Smooth muscle cell (in vitro differentiated cells): Measurements from ENCODE around the gene MRGPRD. TPM values are rescaled to one million over a fixed set of nuclear protein-coding genes. Genes with fewer than 3 reads are reported as not detected.
A peak's percentile ranks its signal among the peaks of the same experiment; 100 is the strongest.

Experiments used
- DNase-seq: peaks from one replicate; lab custom pipeline; 2025; ENCODE audit not compliant: unreplicated experiment; lab: John Stamatoyannopoulos, UW
- H2AFZ ChIP-seq: fragments of 200-600 bp; sonication (generic); 2 replicates; pipeline ENCODE4 v1.6.0; 2016; ENCODE audit warnings: antibody characterized with exemption, low read depth, mild to moderate bottlenecking
- H3F3A ChIP-seq: fragments of 200-600 bp; sonication (generic); 2 replicates; pipeline ENCODE4 v1.6.0; 2017; ENCODE audit warnings: antibody characterized with exemption, low read depth
- H3K27ac ChIP-seq: fragments of 200-600 bp; sonication (generic); 2 replicates; pipeline ENCODE4 v1.5.1; 2016; ENCODE audit warnings: low read depth, mild to moderate bottlenecking
- H3K27me3 ChIP-seq: fragments of 200-600 bp; sonication (generic); 2 replicates; pipeline ENCODE4 v1.6.1; 2016; ENCODE audit warnings: low read depth, mild to moderate bottlenecking
- H3K36me3 ChIP-seq: fragments of 200-600 bp; sonication (generic); 2 replicates; pipeline ENCODE4 v1.5.1; 2016; ENCODE audit warnings: low read depth
- H3K4me1 ChIP-seq: fragments of 200-600 bp; sonication (generic); 2 replicates; pipeline ENCODE4 v1.5.1; 2016; ENCODE audit warnings: low read depth
- H3K4me2 ChIP-seq: fragments of 200-600 bp; sonication (generic); 2 replicates; pipeline ENCODE4 v1.6.0; 2016; ENCODE audit warnings: mild to moderate bottlenecking
- H3K4me3 ChIP-seq: fragments of 200-600 bp; sonication (generic); 2 replicates; pipeline ENCODE4 v1.5.1; 2016; ENCODE audit warnings: mild to moderate bottlenecking
- H3K79me2 ChIP-seq: fragments of 200-600 bp; sonication (generic); 2 replicates; pipeline ENCODE4 v1.6.0; 2016; ENCODE audit warnings: low read depth, mild to moderate bottlenecking
- H3K9ac ChIP-seq: fragments of 200-600 bp; sonication (generic); 2 replicates; pipeline ENCODE4 v1.6.0; 2016; ENCODE audit warnings: low read depth
- H3K9me3 ChIP-seq: fragments of 200-600 bp; sonication (generic); replicated peaks from 2 replicates; pipeline ENCODE4 v1.5.1; 2016; ENCODE audit warnings: low read depth
- H4K20me1 ChIP-seq: fragments of 200-600 bp; sonication (generic); 2 replicates; pipeline ENCODE4 v1.6.0; 2016; ENCODE audit warnings: low read depth
- CTCF ChIP-seq: fragments of 200-600 bp; sonication (generic); IDR thresholded peaks from 2 replicates; pipeline ENCODE4 v1.5.1; 2017; ENCODE audit warnings: borderline replicate concordance, mild to moderate bottlenecking, antibody characterized with exemption; ENCODE audit not compliant: insufficient read depth, poor library complexity, severe bottlenecking
- WGBS: methylation state at CpG from one replicate; pipeline ENCODE4 v1.1.7; 2016; ENCODE audit warnings: low lambda C conversion rate; 5-methylcytosine and 5-hydroxymethylcytosine counted together
- polyA plus RNA-seq: library from polyadenylated mRNA; unstranded; fragments of >200 nt; fragmentation: Nextera tagmentation; extraction: Ambion mirVana; gene quantifications from 2 replicates; pipeline ENCODE4 v1.2.1, GENCODE V29; 2016
- total RNA-seq: library from RNA; depleted of rRNA; stranded (reverse); fragments of >200 nt; gene quantifications from 2 replicates; pipeline ENCODE4 v1.2.3, GENCODE V29; 2014

The MRGPRD gene
- total and polyA plus RNA-seq, 2 experiments from 2014 or later: not detected

- WGBS: 79% methylated on average over 13 of the region's 13 CpGs
- H3K4me2 ChIP-seq: no peak overlapping the region
- no peak for TF ChIP-seq CTCF
- H3K79me2 ChIP-seq: no peaks in the 10 kb centered on the region
- no peaks in the 10 kb centered on the region for H4K20me1 ChIP-seq
- H3F3A ChIP-seq: peaks cover 13% of the 10 kb centered on the region
- H3K4me3 ChIP-seq: no peak overlapping the region
- H2AFZ ChIP-seq: no peak overlapping the region
- no peaks in the 10 kb centered on the region for H3K4me1 ChIP-seq
- H3K9ac ChIP-seq: no peak overlapping the region
- no peaks in the 10 kb centered on the region for H3K9me3 ChIP-seq
- no peak overlapping the region for H3K27ac ChIP-seq
- DNase-seq: no peak
- no peaks in the 10 kb centered on the region for H3K36me3 ChIP-seq
- no peaks in the 10 kb centered on the region for H3K27me3 ChIP-seq
Measured at GRCh38 chr11:69002570-69003231, 21.9 kb upstream of the MRGPRD start.

GRCh38 chr11:69002110-69002569 lies 21.4 kb upstream of the MRGPRD start:
- Histone ChIP-seq H3F3A (peaks cover 13% of the 10 kb centered on the region), H3K79me2 (no peaks in the 10 kb centered on the region), H3K36me3 (no peaks in the 10 kb centered on the region), H4K20me1 (no peaks in the 10 kb centered on the region), H3K4me2 (no peak overlapping the region), H3K9ac (no peak overlapping the region), H3K9me3 (no peaks in the 10 kb centered on the region), H3K4me1 (no peaks in the 10 kb centered on the region), H2AFZ (no peak overlapping the region), H3K27me3 (no peaks in the 10 kb centered on the region), H3K27ac (no peak overlapping the region), H3K4me3 (no peak overlapping the region)
- 70% methylated on average over 6 of the region's 6 CpGs for WGBS
- no peak for TF ChIP-seq CTCF
- DNase-seq: no peak

GRCh38 chr11:69001243-69002081 lies 20.7 kb upstream of the MRGPRD start:
- no peaks in the 10 kb centered on the region for H3K4me1 ChIP-seq
- no peak overlapping the region for H3K4me2 ChIP-seq
- H3K27ac ChIP-seq: peak overlapping the region; percentile 31
- H3K9me3 ChIP-seq: no peaks in the 10 kb centered on the region
- H2AFZ ChIP-seq: no peak overlapping the region
- no peak overlapping the region for H3K4me3 ChIP-seq
- no peak for DNase-seq
- H3K27me3 ChIP-seq: no peaks in the 10 kb centered on the region
- H3K79me2 ChIP-seq: no peaks in the 10 kb centered on the region
- no peak overlapping the region for H3K9ac ChIP-seq
- WGBS: 94% methylated on average over 23 of the region's 23 CpGs
- H4K20me1 ChIP-seq: no peaks in the 10 kb centered on the region
- H3F3A ChIP-seq: peaks cover 13% of the 10 kb centered on the region
- H3K36me3 ChIP-seq: no peaks in the 10 kb centered on the region
- no peak for TF ChIP-seq CTCF
